Urinary bladder (tissue), 4 donors: ENCODE measurements around the gene APH1B. TPM values are rescaled to one million over a fixed set of nuclear protein-coding genes. Genes with fewer than 3 reads are reported as not detected.

Experiments
- DNase-seq: peaks from one replicate; pipeline ENCODE4 v3.0.0-alpha.2; 2015; ENCODE audit errors: extremely low spot score
- H3K27ac ChIP-seq: one replicate; pipeline ENCODE4 v1.5.1; 2013; ENCODE audit warnings: low read depth, mild to moderate bottlenecking, moderate library complexity
- H3K36me3 ChIP-seq: one replicate; pipeline ENCODE4 v1.6.1; 2013; ENCODE audit warnings: mild to moderate bottlenecking, moderate library complexity; ENCODE audit not compliant: insufficient read depth
- H3K4me1 ChIP-seq: one replicate; pipeline ENCODE4 v1.6.1; 2013; ENCODE audit warnings: mild to moderate bottlenecking, moderate library complexity; ENCODE audit not compliant: insufficient read depth
- H3K4me3 ChIP-seq: one replicate; pipeline ENCODE4 v1.5.1; 2013; ENCODE audit warnings: low read depth, low read length
- WGBS: extraction: QIAGEN DNeasy Blood & Tissue Kit; methylation state at CpG from one replicate; pipeline ENCODE4 v1.1.7; 2013; 5-methylcytosine and 5-hydroxymethylcytosine counted together
- polyA plus RNA-seq: library from polyadenylated mRNA; stranded (reverse); fragments of 200-250 nt; gene quantifications from one replicate; pipeline ENCODE4 v1.2.3, GENCODE V29; 2013
- total RNA-seq: library from RNA; depleted of rRNA; stranded (reverse); fragments of >200 nt; gene quantifications from one replicate; pipeline ENCODE4 v1.2.3, GENCODE V29; 2014
- donor health status: healthy with polysubstance abuse.
- donor health status: healthy.

Gene APH1B
- total and polyA plus RNA-seq, 2 donors: 10.9 to 20.2 TPM

DNA sequence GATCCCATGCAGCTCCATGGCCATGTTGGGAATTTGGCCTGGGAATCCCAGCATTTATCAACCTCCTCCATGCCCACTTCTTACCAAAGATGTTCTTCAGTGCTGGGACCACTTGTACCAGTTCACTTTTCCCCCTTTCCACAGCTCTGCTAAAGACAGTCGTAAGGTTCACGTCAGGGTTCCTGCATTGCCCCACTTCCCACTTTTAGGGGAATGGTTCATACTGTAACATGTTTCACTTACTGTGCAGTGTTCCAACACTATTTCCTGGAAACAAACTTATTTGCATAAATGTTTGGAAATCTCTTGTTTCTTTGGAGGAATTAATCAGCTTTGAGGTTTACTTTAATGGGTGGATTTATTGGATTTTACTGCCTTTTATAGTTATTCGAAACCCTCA is 17.0 kb downstream of the APH1B start:
- no peaks in the 10 kb centered on the region for H3K4me1 ChIP-seq
- no peak for DNase-seq
- WGBS: 81% methylated on average over 3 of the region's 3 CpGs
- H3K27ac ChIP-seq: no peak overlapping the region
- H3K4me3 ChIP-seq: no peak overlapping the region
- peaks cover 7% of the 10 kb centered on the region for H3K36me3 ChIP-seq

DNA sequence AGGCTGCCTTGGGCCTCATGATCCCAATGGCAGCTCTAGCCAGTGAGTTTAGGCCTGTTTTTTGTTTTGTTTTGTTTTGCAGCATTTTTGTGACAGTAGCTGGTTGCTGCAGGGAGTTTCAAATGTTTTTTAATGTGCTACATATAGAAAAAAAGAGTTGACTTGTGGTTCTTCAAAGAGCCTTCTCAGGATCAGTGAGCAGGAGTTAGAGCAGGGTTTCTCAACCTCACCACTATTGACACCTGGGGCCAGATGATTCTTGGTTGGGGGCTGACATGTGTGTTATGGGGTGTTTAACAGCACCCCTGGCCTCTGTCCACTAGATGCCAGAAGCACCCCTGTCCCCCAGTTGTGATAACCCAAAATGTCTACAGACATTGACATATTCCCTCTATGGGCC is 17.9 kb downstream of the APH1B start:
- no peaks in the 10 kb centered on the region for H3K4me1 ChIP-seq
- DNase-seq: no peak
- H3K27ac ChIP-seq: no peak overlapping the region
- H3K36me3 ChIP-seq: peaks cover 9% of the 10 kb centered on the region
- H3K4me3 ChIP-seq: no peak overlapping the region

DNA sequence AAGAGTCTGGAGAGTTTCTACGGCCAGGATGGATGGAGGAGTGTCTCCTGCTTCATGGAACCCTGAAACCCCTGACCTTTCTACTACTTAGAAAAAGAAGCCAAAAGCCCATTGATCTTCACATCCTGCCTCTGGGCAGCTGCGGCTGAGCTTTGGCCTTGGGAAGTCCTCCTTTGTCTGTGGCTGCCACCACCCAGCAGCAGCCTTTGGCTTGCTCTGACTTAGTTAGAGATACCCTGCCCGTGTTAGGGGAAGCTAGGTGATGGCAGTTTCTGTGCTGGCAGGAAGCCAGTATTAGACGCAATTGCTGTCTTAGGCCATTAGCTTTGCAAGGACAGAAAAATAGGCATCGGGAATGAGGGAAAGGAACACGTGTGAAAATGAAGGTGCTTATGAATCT is 18.8 kb downstream of the APH1B start:
- Histone ChIP-seq H3K4me1 (no peaks in the 10 kb centered on the region), H3K4me3 (no peak overlapping the region), H3K36me3 (peaks cover 9% of the 10 kb centered on the region), H3K27ac (no peak overlapping the region)
- WGBS: 80% methylated on average over 6 of the region's 6 CpGs
- no peak for DNase-seq

DNA sequence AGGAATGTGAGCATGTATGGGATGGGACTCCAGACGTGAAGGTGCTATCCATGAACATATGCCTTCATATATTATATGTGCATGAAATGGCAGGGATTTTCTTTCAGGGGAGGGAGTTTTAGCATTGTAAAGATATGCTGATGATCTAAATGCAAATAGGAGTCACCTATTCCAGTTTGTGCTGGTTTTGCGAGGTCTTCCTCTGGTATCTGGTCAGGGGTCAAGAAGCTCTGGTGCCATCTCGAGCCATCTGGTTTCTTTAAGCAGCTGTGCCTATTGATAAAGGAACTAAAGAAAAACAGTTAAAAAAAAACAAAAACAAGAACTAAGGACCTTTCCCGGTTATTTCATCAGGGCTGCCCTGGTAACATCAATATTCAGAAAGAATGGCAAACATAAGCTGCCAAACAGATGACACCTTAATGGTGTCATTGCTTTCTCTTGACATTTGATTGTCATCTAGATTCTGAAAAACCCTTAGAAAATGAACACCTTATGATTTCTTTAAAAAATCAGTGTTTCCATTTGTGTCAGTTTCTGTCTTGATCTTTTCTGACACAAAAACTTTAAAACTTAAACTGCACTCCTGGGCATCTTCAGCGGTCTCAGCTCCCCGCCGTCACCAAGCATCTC is 22.7 kb downstream of the APH1B start:
- H3K4me1 ChIP-seq: no peaks in the 10 kb centered on the region
- WGBS: 89% methylated on average over 7 of the region's 7 CpGs
- H3K27ac ChIP-seq: no peak overlapping the region
- H3K4me3 ChIP-seq: no peak overlapping the region
- peaks cover 7% of the 10 kb centered on the region for H3K36me3 ChIP-seq
- no peak for DNase-seq

DNA sequence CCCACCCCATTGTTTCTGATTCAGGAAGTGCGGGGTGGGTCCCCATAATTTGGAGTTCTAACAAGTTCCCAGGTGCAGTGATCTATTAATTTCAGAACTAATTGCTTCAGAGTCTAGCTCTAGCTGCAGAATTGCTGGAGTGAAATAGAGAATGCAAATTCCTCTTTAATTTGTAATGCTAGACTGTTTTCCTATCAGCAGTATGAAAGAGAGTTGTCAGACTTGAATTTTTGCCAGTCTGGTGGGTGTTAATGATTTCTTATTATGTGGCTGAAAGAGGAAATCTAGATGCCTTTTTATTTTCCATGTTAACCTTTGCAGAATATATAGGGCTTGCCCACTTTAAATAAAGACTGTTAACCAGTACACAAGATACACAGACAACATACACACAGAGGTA is 23.7 kb downstream of the APH1B start:
- no peak for DNase-seq
- H3K27ac ChIP-seq: no peak overlapping the region
- WGBS: 97% methylated on average over 1 of the region's 1 CpG
- H3K4me1 ChIP-seq: no peaks in the 10 kb centered on the region
- H3K4me3 ChIP-seq: no peak overlapping the region
- peaks cover 9% of the 10 kb centered on the region for H3K36me3 ChIP-seq

DNA sequence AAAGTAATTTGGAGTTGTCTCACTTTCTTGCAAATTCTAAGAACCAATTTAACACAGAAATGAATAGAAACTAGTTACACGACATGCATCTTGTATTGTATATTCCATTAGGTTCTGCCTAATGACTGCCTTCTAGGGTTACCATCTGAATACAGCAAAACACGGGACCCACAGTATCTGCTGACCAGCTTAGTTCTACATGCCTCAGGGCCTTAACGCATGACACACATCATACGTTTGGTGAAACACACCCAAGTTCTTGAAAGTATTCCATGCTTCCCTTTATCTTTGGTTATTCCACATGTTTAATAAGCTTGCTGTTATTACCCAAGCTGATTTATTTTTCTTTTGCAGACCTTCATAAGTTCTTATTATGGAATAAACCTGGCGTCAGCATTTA is 27.9 kb downstream of the APH1B start:
- DNase-seq: no peak
- Histone ChIP-seq H3K4me3 (no peak overlapping the region), H3K4me1 (no peaks in the 10 kb centered on the region), H3K27ac (no peak overlapping the region), H3K36me3 (peaks cover 5% of the 10 kb centered on the region)
- WGBS: 93% methylated on average over 5 of the region's 5 CpGs

DNA sequence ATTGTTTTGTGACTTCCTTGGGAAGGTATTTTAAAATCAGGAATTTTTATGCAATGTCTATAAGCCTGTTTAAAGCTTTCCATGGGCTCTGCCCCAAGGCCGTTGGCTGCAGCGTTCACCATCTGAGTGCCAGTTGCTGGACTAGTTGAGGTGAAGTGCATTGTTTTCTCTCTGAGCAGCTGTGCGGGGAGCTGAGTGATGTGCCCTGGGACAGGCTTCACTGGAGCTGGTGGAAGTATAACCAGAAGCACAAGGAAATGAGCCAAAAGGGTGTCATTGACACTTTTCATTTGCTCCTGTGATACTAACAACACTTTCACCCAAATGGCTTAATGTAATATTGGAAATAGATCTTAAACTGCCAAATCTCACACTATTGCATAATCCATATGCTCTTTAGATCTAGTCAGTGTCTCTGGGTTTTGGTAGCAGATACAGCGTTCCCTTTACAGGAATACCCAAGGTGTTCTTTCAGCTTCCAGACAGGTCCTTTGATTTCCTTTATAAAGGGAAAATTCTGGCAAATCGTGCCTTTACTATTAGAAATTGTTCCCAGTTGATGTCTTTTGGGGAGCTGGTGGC is 29.2 kb downstream of the APH1B start:
- DNase-seq: no peak
- 90% methylated on average over 5 of the region's 5 CpGs for WGBS
- no peak overlapping the region for H3K27ac ChIP-seq
- H3K36me3 ChIP-seq: peaks cover 5% of the 10 kb centered on the region
- no peak overlapping the region for H3K4me3 ChIP-seq
- no peaks in the 10 kb centered on the region for H3K4me1 ChIP-seq

DNA sequence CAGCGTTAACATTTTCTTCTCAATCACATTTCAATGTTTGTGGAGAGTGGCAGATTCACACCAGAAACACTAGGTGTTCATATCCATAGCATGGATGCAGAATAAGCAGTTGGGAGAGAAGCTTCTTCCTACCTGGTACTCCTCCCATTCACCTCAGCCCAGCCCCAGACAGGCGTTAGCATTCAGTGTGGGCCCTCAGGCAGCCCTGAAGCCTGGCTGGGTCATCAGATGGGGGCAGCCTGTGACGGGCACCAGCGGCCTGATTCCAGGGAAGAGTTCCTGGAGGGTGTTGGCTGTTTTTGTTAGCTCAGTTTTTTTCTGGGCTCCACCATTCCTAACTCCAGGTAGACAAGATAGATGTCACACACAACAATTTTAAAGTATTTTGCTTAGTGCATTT is 31.1 kb downstream of the APH1B start:
- no peak for DNase-seq
- Histone ChIP-seq H3K27ac (no peak overlapping the region), H3K36me3 (peaks cover 2% of the 10 kb centered on the region), H3K4me1 (no peaks in the 10 kb centered on the region), H3K4me3 (no peak overlapping the region)
- 81% methylated on average over 4 of the region's 4 CpGs for WGBS

DNA sequence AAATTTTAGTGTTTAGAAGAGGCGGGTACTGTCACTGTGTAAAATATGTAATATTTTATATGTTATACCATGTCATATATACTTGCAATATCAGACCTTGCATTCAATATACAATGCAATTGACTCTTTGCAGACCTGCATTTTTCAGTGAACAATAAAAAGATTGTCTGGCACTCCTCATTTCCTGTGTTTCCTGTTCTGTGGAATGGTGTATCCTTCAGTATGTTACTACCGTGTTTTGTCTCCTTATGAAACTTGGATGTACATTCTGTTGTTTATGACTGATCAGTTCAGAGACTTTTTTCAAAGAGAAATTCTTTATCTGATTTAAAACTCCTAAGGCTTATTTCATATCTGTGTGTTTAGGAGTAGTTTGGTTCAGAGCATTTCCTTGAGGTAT is 31.5 kb downstream of the APH1B start:
- 90% methylated on average over 2 of the region's 2 CpGs for WGBS
- H3K27ac ChIP-seq: no peak overlapping the region
- no peak overlapping the region for H3K4me3 ChIP-seq
- H3K4me1 ChIP-seq: no peaks in the 10 kb centered on the region
- DNase-seq: no peak
- H3K36me3 ChIP-seq: peaks cover 2% of the 10 kb centered on the region

DNA sequence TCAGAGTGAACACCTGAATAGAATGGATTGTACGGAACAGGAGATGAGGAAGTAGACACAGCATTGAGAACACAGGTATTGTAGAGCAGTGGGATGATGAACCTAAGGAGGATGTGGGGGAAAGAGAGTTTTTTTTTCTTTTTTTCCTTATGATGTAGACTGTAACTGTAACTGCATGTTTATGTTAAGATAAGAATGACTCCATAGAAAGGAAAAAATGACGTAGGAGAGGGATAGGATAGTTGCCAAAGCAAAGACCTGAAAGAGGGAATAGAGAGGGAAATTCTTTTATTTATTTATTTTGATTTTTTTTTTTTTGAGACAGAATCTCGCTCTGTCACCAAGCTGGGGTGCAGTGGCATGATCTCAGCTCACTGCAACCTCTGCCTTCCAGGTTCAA is 33.2 kb downstream of the APH1B start:
- H3K4me3 ChIP-seq: no peak overlapping the region
- 80% methylated on average over 3 of the region's 3 CpGs for WGBS
- peaks cover under 1% of the 10 kb centered on the region for H3K36me3 ChIP-seq
- H3K4me1 ChIP-seq: no peaks in the 10 kb centered on the region
- DNase-seq: no peak
- H3K27ac ChIP-seq: no peak overlapping the region

DNA sequence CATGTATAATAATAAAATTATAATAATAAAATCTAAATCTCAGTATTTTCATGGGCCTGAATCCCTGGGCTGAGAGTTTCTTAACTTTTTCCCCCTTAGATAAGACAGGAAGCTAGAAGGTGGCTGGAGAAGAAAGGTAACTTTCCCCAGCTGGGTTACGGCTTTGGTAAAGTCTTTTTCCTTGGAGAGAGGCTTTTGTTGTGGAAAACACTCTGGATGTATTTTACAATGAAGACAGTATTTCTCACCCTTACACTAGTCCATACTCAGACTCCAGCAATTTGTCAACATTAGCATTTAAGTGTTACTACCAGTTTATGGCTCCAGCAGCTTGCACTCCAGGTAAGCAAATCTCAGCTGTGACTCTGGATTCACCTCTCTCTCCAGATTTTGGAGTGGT is 34.9 kb downstream of the APH1B start:
- H3K4me3 ChIP-seq: no peak overlapping the region
- no peaks in the 10 kb centered on the region for H3K36me3 ChIP-seq
- WGBS: 90% methylated on average over 1 of the region's 1 CpG
- no peak for DNase-seq
- no peak overlapping the region for H3K27ac ChIP-seq
- H3K4me1 ChIP-seq: no peaks in the 10 kb centered on the region

DNA sequence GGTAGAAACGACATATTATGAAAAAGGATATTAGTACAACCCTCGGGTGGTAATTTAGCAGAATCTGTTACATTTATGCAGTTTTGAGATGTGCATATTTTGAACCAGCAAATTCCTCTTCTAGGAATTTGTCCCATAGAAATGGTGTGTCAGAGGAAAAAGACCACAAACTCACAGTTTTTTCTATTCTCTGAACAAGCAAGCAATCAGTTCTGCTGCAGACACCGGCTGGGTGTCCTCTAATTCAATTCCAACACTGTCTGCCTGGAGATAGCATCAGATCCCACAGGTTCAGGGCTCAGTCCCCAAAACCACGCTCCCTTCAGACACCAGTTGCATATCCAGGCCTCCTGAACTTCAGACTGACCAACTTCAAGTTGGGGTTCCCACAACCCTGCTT is 36.4 kb downstream of the APH1B start:
- Histone ChIP-seq H3K36me3 (no peaks in the 10 kb centered on the region), H3K27ac (no peak overlapping the region)

DNA sequence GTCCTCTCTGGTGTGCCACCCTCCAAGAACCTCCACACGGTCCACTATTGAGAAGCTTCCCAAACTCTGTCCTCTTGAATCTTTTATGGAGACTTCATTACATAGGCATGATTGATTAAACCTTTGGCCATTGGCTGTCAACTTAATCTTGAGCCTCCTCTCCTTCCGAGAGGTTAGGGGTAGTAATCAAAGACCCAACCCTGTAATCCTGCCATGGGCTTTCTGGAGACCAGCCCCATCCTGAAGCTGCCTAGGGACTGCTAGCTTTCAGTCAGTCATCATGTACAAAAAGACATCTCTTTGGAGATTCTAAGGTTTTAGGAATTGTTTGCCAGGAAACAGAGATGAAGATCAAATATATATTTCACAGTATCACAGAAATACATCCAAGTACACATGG is 37.0 kb downstream of the APH1B start:
- H3K4me3 ChIP-seq: no peak overlapping the region
- no peak overlapping the region for H3K27ac ChIP-seq
- H3K36me3 ChIP-seq: no peaks in the 10 kb centered on the region
- 67% methylated on average over 2 of the region's 2 CpGs for WGBS
- H3K4me1 ChIP-seq: no peaks in the 10 kb centered on the region
- no peak for DNase-seq

More for the DNA sequence above, 36.4 kb downstream of the APH1B start:
- no peaks in the 10 kb centered on the region for H3K4me1 ChIP-seq
- DNase-seq: no peak
- H3K4me3 ChIP-seq: no peak overlapping the region
- 79% methylated on average over 4 of the region's 4 CpGs for WGBS

DNA sequence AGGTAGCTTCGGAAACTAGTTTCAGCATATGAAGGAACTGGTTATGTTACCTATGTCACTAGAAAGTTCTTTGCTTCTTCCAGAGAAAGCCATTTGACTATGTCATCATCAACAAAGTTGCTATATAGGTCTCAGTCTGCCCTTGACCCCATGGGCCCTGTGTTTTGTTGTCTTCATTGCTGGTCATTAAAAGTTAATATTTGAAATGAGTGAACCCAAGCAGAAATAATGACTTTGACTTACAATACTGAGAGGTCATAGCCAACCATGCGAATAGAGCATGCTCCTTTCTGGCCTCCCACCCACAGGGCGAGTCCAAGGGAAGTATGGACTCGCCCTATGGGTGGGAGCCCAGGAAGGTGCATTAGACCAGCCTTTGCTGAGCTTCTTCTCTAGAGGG is 40.9 kb downstream of the APH1B start:
- Histone ChIP-seq H3K4me1 (no peaks in the 10 kb centered on the region), H3K27ac (no peak overlapping the region), H3K4me3 (no peak overlapping the region), H3K36me3 (no peaks in the 10 kb centered on the region)
- no peak for DNase-seq
- WGBS: 97% methylated on average over 4 of the region's 4 CpGs

DNA sequence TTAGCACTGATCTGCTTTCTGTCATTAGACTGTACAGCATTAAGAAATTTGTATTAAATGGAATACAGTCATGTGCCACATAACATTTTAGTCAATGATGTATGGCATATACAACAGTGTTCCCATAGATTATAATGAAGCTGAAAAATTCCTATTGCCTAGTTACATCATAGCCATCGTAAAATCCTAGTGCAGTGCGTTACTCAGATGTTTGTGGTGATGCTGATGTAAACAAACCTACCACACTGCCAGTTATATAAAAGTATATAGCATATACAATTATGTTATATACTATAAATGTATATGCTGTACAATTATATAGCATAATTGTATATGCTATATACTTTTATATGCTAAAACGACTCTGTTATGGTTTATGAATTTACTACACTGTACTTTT is 41.7 kb downstream of the APH1B start:
- no peak overlapping the region for H3K27ac ChIP-seq
- H3K4me3 ChIP-seq: no peak overlapping the region
- no peaks in the 10 kb centered on the region for H3K4me1 ChIP-seq
- DNase-seq: no peak
- H3K36me3 ChIP-seq: no peaks in the 10 kb centered on the region
- WGBS: 76% methylated on average over 3 of the region's 3 CpGs
